Measurements from ENCODE around the gene QRFP. TPM values are rescaled to one million over a fixed set of nuclear protein-coding genes. Genes with fewer than 3 reads are reported as not detected.

The QRFP gene
- polyA plus RNA-seq, 1 donor (not counting 4 experiments of a cell fraction or from before 2014, with no cell fraction given), result not detected

DNA sequence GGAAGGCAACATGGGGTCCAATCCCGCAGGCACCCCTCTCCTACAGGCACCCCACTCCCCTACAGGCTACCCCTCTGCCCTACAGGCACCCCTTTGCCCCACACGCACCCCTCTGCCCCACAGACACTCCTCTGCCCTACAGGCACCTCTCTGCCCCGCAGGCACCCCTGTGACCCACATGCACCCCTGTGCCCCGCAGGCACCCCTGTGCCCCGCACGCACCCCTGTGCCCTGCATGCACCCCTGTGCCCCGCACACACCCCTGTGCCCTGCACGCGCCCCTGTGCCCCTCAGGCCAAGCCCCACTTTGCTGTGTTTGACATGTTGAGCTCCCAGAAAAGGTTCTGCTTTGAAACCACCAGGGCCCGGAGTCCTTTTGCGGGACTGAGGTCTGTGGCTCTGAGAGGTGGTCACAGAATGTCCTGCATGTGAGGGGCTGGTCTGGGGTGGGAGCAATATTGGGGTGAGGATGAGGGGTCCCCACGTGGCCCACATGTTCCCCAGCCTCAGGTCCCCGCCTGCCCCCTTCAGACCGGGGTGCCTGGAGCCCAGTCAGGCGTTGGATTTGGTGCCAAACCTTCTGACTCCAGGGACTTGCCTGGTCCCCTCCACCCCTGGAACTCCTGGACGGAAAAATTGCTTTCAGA is 616 bp upstream of the QRFP start:
- H3K36me3 ChIP-seq (ENCODE audit: control insufficient read depth in 2 of 2, extremely low read depth in 1 of 2, insufficient read depth in 2 of 2, low read length in 2 of 2), result peaks cover 0 to 3% of the 10 kb centered on the region in 2 experiments
- H2AFZ ChIP-seq (ENCODE audit: control insufficient read depth, low read length), result no peak overlapping the region
- H3K9me1 ChIP-seq (ENCODE audit: control insufficient read depth, extremely low read depth, insufficient read depth, low read length), result no peaks in the 10 kb centered on the region
- DNase-seq (ENCODE audit: low read depth, low spot score) (no peak), FAIRE-seq (no peak)
- H3K4me2 ChIP-seq (ENCODE audit: control insufficient read depth, extremely low read depth, insufficient read depth, low read depth, low read length), result no peak overlapping the region
- H3K9me3 ChIP-seq (ENCODE audit: control insufficient read depth, low read depth, low read length), result no peaks in the 10 kb centered on the region
- H3K27me3 ChIP-seq (ENCODE audit: control insufficient read depth, extremely low read depth, insufficient read depth, low read length), result peaks cover 56% of the 10 kb centered on the region
- H4K20me1 ChIP-seq (ENCODE audit: control insufficient read depth, extremely low read depth, insufficient read depth, low read length), result peaks cover 3% of the 10 kb centered on the region
- H3K79me2 ChIP-seq (ENCODE audit: control insufficient read depth, insufficient read depth, low read length), result no peaks in the 10 kb centered on the region
- H3K9ac ChIP-seq (ENCODE audit: control insufficient read depth, extremely low read depth, insufficient read depth, low read length), result no peak overlapping the region
- TF ChIP-seq, protein P1, sequence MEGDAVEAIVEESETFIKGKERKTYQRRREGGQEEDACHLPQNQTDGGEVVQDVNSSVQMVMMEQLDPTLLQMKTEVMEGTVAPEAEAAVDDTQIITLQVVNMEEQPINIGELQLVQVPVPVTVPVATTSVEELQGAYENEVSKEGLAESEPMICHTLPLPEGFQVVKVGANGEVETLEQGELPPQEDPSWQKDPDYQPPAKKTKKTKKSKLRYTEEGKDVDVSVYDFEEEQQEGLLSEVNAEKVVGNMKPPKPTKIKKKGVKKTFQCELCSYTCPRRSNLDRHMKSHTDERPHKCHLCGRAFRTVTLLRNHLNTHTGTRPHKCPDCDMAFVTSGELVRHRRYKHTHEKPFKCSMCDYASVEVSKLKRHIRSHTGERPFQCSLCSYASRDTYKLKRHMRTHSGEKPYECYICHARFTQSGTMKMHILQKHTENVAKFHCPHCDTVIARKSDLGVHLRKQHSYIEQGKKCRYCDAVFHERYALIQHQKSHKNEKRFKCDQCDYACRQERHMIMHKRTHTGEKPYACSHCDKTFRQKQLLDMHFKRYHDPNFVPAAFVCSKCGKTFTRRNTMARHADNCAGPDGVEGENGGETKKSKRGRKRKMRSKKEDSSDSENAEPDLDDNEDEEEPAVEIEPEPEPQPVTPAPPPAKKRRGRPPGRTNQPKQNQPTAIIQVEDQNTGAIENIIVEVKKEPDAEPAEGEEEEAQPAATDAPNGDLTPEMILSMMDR (optimal IDR thresholded peaks at IDR 0.05 in 1 of 3, IDR thresholded peaks at IDR 0.05 in 1 of 3, conservative IDR thresholded peaks at IDR 0.05 in 1 of 3; ENCODE audit: extremely low read depth in 1 of 3, insufficient read depth in 2 of 3, low read length in 3 of 3), result no peak
- no peak for TF ChIP-seq EZH2 (IDR thresholded peaks at IDR 0.05; ENCODE audit: low read length)
- H3K27ac ChIP-seq (ENCODE audit: control insufficient read depth, insufficient read depth, low read length), result no peak overlapping the region
- H3K4me3 ChIP-seq (ENCODE audit: control insufficient read depth in 2 of 3, extremely low read depth in 1 of 3, insufficient read depth in 2 of 3, low read depth in 1 of 3, low read length in 3 of 3), result no peak overlapping the region
- H3K4me1 ChIP-seq (ENCODE audit: control insufficient read depth, extremely low read depth, insufficient read depth, low read length), result no peaks in the 10 kb centered on the region
- dilution Hi-C loops (cut with MboI; ENCODE audit: extremely low pct_ligation_motif_present, low sequenced_read_pairs), result no loop called here

DNA sequence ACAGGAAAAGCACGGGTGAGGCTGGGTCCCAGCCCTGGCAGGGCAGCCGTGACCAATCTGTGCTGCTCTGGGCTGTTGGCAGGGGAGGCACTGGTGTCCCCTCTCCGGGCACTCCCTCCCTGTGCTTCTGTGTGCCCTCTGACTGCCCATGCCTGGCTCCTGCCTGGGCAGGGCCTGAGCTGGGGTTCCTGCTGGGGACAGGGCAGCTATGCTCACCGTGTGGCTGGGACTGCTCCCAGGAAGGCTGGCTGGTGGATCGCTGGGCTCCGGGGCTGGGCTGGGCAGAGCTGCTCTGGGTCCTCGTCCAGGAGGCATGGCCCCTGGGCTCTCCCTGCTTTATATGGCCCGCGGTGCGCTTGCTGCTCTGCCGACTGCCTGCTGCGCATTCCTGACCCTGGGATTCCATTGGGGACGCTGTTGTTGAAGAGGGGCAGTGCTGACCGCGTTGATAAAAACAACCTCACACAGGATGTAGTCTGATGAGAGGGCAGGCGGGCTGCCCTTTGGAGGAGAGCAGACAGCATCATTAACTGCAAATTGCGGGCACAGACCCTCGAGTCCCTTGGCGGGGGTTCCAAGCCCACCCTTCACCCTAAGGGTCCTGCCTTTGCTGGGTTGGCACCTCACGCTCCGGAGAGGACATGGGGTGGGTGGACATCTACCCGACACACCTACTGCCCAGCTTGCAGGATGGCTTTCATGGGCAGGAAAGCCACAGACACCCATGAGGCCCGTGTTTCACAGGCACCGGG is 955 bp downstream of the QRFP start:
- Histone ChIP-seq H3K27ac (ENCODE audit: control insufficient read depth, insufficient read depth, low read length) (no peak overlapping the region), H3K79me2 (ENCODE audit: control insufficient read depth, insufficient read depth, low read length) (no peaks in the 10 kb centered on the region), H3K27me3 (ENCODE audit: control insufficient read depth, extremely low read depth, insufficient read depth, low read length) (peaks cover 40% of the 10 kb centered on the region), H2AFZ (ENCODE audit: control insufficient read depth, low read length) (no peak overlapping the region), H3K4me1 (ENCODE audit: control insufficient read depth, extremely low read depth, insufficient read depth, low read length) (no peaks in the 10 kb centered on the region), H3K36me3 (ENCODE audit: control insufficient read depth in 2 of 2, extremely low read depth in 1 of 2, insufficient read depth in 2 of 2, low read length in 2 of 2) (peaks cover 0 to 3% of the 10 kb centered on the region in 2 experiments), H3K4me3 (ENCODE audit: control insufficient read depth in 2 of 3, extremely low read depth in 1 of 3, insufficient read depth in 2 of 3, low read depth in 1 of 3, low read length in 3 of 3) (no peak overlapping the region), H3K9me1 (ENCODE audit: control insufficient read depth, extremely low read depth, insufficient read depth, low read length) (no peaks in the 10 kb centered on the region), H3K9ac (ENCODE audit: control insufficient read depth, extremely low read depth, insufficient read depth, low read length) (no peak overlapping the region), H3K4me2 (ENCODE audit: control insufficient read depth, extremely low read depth, insufficient read depth, low read depth, low read length) (no peak overlapping the region), H4K20me1 (ENCODE audit: control insufficient read depth, extremely low read depth, insufficient read depth, low read length) (peaks cover 3% of the 10 kb centered on the region), H3K9me3 (ENCODE audit: control insufficient read depth, low read depth, low read length) (no peaks in the 10 kb centered on the region)
- no peak for TF ChIP-seq EZH2 (IDR thresholded peaks at IDR 0.05; ENCODE audit: low read length)
- TF ChIP-seq, protein P1 (optimal IDR thresholded peaks at IDR 0.05 in 1 of 3, IDR thresholded peaks at IDR 0.05 in 1 of 3, conservative IDR thresholded peaks at IDR 0.05 in 1 of 3; ENCODE audit: extremely low read depth in 1 of 3, insufficient read depth in 2 of 3, low read length in 3 of 3), result no peak
- FAIRE-seq, result no peak
- DNase-seq (ENCODE audit: low read depth, low spot score), result no peak
- dilution Hi-C loops (cut with MboI; ENCODE audit: extremely low pct_ligation_motif_present, low sequenced_read_pairs), result no loop called here
